ENCODE data around the gene CD82.

The CD82 gene

DNA sequence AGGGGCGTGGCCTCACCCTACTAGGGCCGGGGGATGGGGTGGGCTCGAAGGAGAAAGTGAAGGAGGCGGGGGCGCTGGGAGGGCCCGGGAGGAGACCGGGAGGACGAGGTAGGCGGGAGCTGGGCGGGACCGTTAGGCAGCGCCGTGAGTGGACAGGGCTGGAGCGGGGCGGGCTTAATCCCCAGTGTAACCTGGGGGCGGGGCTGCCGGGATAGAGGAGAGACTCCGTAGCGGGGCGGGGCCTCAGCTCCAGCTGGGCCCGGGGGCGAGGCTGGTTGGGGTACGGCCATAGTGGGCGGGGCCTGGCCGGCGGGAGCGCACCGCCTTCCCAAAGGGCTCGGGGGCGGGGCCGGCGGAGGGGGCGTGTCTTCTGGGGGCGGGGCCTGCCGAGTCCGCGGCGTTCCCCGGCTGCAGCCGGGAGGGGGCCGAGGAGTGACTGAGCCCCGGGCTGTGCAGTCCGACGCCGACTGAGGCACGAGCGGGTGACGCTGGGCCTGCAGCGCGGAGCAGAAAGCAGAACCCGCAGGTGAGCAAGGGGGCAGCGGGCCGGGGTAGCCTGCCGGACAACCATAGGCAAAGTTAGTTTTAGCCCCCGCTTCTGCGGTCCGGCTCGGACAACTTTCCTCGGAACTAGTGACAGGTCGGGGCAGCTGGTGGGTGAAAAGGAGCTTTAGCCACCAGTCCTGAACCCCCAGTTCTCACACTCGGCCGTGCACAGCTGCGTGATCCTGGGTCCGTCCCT lies at the start of gene CD82:
TSS of gene CD82 (plus strand) at position 453 of the 742 bp plus-strand sequence. CDS start 29,000 bp downstream, outside the sequence.
- DNase-seq (ENCODE audit: low read depth), result peak; percentile 95

DNA sequence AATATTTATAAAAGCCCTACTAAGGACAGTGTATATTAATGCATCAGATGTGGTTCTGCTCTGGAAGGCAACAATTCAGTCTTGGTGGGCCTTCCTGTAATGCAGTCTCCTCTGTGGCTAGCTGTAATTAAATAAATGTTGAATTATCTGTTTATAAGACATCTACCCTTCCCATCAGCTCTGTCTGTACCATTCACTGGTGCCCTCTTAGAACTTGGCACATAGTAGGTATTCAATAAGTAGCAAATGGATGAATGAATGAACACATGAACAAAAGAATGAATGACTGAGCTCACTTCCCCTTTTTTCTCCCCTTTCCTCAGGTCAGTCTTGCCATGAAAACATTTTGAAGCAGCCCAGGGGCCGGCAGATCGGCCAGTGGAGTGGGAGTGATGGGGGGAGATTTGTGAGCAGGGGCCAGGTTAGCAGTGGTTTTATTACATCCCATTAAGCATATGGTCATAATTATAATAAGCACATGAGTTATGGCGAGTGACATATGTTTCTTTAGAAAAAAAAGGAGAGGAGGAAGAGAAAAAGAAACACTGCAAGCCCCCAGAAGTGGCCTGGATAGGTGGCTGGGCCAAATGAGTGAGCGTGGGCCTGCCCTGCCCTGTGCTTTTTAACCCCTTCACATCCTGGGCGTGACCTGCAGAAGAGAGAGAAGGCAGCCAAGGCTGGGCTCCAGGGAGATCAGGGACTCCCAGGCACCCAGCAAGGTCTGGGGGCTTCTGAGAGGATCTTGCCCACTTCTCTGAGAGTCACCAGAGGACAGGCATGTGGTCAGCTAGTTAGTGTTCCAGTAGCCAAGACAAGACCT lies 48.6 kb upstream of the CD82 start:
- no peak for DNase-seq (ENCODE audit: low read depth)

DNA sequence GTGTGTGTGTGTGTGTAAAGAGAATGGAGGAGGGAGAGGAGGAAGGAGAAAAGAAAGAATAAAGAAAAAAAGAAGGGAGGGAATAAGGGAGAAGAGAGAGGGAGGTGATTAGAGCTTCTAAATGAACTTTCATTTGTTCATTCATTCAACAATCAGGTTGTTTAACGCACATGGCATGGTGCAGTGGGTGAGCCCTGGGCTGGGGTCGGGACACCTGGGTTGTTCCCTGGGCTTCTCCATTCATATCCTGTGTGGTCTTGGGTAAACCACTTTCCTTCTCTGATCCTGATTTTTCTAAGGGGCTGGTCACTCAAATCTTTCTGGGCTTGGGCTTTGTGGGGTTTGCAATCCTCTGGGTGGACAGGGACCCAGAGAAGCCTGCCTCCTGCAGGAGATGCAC lies 47.9 kb upstream of the CD82 start:
- DNase-seq (ENCODE audit: low read depth), result no peak

DNA sequence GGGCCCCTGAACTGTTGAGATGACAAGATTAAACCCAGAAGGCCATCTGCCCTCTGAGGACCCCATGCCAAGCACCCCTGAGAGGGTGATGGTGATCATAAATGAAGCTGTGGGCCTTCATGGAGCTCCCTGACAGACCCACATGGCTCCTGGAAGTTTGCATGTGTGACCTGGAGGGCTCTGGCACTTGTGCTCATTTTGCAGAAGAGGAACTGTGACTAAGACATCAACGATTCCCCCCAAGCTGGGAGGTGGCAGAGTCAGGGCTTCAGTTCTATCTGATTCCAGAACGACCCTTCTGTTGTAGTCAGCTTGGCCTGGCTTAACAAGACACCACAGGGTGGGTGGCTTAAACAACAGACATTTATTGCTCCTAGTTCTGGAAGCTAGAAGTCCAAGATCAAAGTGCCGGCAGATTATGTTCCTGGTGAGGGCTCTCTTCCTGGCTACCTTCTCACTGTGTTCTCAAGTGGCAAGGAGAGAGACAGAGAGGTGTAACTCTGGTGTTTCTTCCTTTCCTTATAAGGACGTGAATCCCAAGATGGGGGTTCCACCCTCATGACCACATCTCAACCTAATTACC lies 46.4 kb upstream of the CD82 start:
- DNase-seq (ENCODE audit: low read depth), result no peak

- no peak for DNase-seq (ENCODE audit: low read depth)
These were observed 45.3 kb upstream of the CD82 start for GRCh38 chr11:44519989-44520737.

DNA sequence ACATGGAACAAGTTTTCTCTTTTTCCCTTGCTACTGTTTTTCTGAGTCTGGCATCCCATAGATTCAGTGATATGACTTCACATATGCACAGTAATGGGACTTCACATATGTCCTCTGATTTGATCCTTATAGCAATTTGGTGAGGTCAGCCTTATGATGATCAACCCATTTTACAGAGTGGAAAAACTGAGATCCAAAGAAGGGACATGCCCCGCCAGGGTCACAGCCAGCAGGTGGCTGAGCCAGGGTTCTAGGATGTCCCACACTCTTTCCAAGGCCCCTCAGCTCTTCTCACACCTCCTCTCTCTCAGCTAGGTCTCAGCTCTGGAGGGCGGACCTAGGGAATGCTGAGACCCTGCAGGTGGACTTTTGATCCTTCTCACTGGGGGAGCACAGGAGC lies 44.3 kb upstream of the CD82 start:
- DNase-seq (ENCODE audit: low read depth), result no peak

- DNase-seq (ENCODE audit: low read depth), result no peak
These were observed 43.2 kb upstream of the CD82 start for GRCh38 chr11:44522294-44522693.

DNA sequence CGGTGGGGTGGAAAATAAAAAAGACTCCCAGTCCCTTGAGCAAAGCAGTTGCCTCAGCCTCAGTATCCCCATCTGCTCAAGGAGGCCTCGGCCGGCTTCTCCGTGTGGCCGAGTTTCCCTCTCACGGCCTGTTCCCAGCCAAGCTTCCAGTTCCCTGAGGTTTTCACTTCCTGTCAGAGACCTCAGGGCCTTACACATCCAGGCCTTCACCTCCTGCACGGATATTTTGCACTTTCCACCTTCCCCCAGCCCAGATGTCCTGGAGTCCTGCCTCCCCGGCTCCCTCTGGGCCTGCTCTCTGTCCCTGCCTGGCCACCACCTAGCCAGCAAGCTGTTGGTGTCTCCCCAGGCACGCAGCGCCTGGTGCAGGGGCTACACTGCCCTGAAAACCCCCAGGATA lies 41.1 kb upstream of the CD82 start:
- DNase-seq (ENCODE audit: low read depth), result no peak

GRCh38 chr11:44524751-44525201 lies 40.7 kb upstream of the CD82 start:
- DNase-seq (ENCODE audit: low read depth), result no peak

GRCh38 chr11:44525473-44526252 lies 39.8 kb upstream of the CD82 start:
- no peak for DNase-seq (ENCODE audit: low read depth)

GRCh38 chr11:44526438-44526837 lies 39.0 kb upstream of the CD82 start:
- no peak for DNase-seq (ENCODE audit: low read depth)

DNA sequence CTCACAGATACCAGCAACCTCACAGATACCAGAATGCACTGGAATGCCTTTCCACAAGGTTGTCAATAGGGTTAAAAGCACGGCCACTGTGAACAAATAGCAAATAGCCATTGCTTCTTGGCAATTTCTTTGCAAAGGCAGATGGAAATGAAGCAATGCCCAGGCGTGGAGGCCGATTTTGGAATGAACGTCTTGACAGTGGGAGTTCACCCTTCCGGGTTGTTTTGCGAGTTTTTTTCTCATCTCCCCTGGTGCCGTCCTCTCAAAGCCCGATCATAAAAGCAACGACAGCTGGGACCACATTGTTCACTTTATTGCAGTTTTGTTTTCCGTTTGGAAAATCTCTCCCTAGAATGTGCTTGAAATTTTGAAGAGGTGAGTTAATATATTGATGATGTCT lies 38.0 kb upstream of the CD82 start:
- no peak for DNase-seq (ENCODE audit: low read depth)

DNA sequence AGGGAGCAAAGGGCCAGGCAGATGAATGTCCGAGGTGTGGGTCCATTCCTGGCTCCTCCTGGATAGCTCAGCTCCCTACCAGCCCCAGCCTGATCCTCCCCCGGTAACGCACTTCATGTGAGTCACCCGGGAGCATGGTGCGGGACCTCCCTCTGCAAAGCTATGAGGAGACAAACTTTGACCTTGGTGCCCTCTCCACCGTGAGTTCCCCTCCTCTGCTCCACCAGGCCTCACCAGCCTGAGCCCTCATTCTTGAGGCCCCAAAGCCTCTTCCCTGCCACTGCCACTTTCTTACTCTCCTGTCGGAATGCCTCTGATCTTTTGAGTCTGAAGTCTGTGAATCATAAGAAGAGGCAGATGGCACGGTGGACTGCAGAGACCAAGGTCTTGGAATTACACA lies 37.4 kb upstream of the CD82 start:
- DNase-seq (ENCODE audit: low read depth), result no peak

DNA sequence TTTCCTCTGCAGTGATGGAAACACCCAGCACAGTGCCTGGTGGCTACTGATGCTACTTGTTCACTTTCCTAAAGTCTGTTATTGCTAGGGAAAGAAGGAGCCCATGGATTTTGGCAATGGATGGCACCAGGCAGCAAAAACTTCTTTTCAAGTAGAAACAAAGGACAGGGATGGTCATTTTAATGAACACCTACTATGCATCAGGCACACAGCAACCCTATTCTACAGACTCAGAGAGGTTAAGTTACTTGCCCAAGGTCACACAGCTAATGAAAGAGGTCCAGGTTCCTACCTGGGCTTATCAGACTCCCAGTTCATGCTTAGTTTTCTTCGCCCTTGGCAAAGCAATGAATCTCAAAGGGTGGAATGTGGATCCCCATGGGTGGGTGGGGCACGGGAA lies 36.9 kb upstream of the CD82 start:
- DNase-seq (ENCODE audit: low read depth), result no peak

DNA sequence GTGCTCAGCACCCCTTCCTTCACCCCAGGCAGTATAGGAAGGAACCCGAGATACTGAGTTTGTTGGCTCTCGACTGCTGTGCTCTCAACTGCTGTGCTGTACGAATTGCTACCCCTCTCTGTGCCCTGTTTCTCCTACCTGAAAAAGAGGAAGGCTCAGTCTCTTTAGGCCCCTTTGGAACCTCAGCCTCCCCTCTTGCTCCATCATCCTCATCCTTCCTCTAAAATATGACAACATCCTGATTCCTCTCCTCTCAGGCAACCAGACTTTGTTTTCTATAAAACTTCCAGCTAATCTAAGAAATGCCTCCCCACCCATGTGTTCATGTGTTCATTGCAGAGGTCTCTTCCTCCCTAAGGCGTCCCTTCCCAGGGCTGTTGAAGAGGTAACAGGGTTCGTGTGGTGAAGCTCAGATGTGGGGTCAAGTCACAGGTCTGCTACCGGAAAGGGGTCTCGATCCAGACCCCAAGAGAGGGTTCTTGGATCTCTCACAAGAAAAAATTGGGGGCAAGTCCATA lies 35.5 kb upstream of the CD82 start:
- DNase-seq (ENCODE audit: low read depth), result no peak

DNA sequence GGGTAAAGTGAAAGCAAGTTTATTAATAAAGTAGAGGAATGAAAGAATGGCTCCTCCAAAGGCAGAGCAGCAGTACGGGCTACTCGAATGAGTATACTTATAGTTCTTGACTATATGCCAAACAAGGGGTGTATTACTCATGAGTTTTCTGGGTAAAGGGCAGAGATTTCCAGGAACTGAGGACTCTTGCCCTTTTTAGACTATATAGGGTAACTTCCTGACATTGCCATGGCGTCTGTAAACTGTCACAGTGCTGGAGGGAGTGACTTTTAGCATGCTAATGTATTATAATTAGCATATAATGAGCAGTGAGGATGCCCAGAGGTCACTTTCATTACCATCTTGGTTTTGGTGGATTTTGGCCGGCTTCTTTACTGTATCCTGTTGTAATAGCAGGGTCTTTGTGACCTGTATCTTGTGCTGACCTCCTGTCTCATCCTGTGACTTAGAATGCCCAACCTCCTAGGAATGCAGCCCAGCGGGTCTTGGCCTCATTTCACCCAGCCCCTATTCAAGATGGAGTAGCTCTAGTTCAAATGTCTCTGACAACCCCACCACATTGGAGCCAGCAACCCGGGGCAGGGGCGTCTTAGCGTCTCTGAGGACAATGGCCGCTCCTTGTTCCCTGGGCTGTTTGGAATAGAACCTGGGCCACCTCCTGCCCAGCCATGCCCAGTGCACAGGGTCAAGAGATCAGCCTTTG lies 34.9 kb upstream of the CD82 start:
- no peak for DNase-seq (ENCODE audit: low read depth)

DNA sequence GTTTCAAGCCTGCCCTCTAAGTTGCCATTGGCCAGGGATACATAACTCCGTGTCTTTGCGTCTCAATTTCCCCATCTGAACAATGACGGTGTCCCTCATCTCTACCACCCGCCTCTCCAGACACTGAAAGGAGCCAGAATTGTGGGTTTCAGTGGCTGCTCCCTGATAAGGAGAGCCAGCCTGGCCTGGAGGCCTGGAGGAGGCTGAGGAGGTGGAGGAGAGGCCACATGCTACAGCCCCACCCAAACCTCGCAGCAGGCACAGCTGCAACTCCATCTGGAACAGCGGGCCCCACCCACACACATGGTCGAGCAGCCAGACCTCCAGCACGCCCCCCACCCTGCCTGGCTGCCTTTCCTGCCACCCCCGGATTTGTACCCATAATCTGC lies 34.4 kb upstream of the CD82 start:
- no peak for DNase-seq (ENCODE audit: low read depth)

GRCh38 chr11:44531636-44532035 lies 33.8 kb upstream of the CD82 start:
- no peak for DNase-seq (ENCODE audit: low read depth)

DNA sequence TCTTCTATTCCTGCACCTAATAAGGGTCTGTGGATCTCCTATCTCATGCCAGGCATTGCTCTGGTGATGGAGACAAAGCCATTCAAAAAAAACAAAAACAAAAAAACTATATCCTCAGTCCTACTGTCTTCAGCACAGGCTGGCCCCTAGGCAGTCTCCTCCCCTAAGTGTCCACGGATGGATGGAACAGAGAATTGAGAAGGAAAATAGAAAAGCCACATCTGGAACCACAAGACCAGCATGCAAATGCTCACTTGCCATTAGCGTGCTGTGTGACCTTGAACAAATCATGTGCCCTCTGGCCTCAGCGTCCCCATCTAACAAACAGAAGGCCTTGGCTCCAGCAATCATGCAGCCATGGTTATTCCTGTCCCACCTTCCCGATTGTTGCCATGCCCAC lies 32.7 kb upstream of the CD82 start:
- no peak for DNase-seq (ENCODE audit: low read depth)

DNA sequence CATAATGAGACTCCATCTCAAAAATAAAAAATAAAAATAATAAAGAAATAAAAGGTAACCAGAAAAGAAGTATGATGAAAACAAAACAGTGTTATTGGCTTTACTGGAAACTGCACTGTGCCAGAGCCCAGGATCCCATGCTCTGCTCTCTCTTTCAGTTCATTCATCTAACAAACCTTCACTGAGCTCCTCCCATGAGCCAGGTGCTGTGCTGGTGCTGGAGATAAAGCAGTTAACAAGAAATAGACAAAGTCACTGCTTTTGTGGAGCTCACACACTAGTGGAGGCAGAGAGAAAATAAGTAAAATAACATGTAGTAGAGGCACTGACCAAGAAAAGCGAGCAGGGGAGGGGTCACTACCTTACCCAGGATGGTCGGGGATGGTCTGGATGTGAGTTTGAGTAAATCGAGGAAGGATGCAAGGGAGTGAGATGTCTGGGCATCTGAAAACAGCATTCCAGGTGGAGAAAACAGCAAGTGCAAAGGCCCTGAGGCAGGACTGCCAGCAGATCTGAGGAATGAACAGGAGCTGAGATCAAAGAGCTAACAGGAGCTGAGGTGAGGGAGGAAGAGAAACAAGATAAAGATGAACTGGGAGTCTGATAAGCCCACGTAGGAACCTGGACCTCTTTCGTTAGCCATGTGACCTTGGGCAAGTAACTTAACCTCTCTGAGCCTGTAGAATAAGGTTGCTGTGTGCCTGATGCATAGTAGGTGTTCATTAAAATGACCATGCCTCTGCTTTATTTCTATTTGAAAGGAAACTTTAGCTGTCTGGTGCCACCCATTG lies 31.3 kb upstream of the CD82 start:
- no peak for DNase-seq (ENCODE audit: low read depth)
